Endothelial cell of hepatic sinusoid (primary cell): ENCODE results near the gene GNG5.
"Not testable (repeated sequence)": the region's sequence is repeated elsewhere in the genome, so short reads cannot be mapped to it uniquely, and the experiment has no call there.

Experiments used
- in situ Hi-C: cut with HindIII; loops from 2 replicates; pipeline ENCODE4 v1.10.0; 2017; ENCODE audit warnings: low sequenced_read_pairs

The GNG5 gene

DNA sequence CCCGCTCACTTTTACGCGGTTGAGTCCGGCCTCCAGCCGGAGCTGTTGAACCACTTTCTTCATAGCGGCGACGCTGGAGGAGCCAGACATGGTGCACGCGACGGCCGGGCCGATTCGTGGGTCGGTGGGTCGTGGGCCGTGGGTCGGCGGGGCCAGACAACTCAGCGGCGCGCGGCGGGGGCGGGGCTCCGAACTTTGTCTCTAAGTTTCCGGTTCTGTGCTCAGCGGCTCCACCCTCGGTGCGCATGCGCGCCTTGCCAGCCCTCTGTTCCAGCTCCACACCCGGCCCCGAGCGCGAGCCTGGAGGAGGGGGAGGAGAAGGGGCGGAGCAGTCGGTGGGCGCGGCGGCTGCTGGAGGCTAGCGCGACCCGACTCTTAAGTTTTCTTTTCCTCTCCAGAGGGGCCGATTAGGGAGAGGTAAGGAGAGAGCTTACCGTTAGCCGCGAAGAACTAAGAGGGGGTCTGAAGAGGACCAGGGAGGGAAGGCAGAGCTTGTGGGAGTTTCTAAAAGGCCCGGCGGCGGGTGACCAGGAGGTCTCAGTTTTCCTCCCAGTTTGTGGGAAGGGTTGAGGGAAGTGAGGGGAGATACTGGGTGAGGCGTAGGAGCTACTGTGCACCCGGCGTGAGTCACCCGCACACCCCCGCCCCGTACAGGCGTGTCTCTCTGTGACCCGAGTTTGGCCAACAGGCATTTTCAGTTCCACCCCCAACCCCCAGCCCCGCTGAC, at the start of gene GNG5, which contains the start of gene SPATA1:
TSS of gene GNG5 (minus strand) at position 580 of the 727 bp plus-strand sequence. CDS start at position 90, 490 bp downstream.
TSS of gene SPATA1 (plus strand) at position 385 of the 727 bp plus-strand sequence. CDS start 9,974 bp downstream, outside the sequence.
- in situ Hi-C loops: no loop called here

DNA sequence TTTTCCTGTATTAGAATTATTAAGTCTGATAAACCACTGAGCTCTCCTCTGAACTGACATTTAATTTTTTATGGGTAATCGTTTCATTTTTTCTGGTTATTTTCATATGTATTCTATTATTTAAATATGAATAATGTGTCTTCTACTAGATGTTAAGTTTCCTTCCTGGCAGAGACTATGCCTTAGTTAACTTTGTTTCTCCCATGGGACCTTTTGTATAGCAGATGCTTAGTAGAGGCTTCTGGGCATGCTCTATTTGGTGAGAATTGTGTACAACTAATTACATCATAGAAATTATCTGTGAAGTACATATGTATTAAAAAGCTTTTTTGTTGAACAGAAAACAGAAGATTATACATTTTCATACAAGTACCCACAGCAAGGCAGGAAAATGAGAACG, 44.4 kb upstream of the GNG5 start:
- in situ Hi-C loops: no loop called here

GRCh38 chr1:84541679-84542078, 35.3 kb upstream of the GNG5 start:
- in situ Hi-C loops: no loop called here

DNA sequence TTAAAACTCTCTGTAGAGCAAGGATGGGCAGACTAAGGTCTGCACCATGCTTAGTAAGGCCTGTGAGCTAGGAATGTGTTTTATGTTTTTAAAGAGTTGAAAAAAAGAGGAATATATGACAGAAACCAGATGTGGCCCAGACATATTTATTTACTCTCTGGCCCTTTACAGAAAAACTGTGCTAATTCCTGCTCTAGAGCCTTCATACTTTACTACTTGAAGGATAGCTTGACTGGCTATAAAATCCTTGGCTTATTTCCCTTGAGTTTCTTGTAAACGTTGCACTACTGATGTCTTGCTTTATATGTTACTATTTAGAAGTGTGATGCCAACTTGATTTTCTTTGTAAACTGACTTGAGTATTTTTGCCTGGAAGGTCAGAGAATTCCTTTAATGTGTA, 34.4 kb upstream of the GNG5 start:
- in situ Hi-C loops: no loop called here

DNA sequence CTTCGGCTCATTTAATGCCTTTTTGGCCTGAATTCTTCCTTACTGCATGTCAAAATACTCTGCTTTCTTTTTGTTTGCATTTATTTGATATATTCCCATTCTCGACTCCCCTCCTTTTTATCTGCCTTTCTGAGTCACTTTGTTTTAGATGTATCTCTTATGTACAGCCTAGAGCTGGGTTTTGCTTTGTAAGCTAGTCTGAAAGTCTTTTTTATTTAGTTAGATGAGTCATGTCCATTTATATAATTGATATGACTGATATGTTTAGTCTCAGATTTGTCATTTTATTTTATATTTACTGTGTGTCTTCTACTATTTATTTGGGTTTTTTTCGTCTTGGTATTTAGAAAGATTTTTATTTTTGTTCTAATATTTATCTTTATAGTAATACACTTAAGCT, 33.6 kb upstream of the GNG5 start:
- in situ Hi-C loops: no loop called here

- in situ Hi-C loops: no loop called here
Observed at GRCh38 chr1:84538599-84538998, 32.2 kb upstream of the GNG5 start.

- in situ Hi-C loops: no loop called here
Observed at GRCh38 chr1:84525779-84526178, 19.4 kb upstream of the GNG5 start.

- in situ Hi-C loops: no loop called here
Observed at GRCh38 chr1:84524590-84524989, 18.2 kb upstream of the GNG5 start.

DNA sequence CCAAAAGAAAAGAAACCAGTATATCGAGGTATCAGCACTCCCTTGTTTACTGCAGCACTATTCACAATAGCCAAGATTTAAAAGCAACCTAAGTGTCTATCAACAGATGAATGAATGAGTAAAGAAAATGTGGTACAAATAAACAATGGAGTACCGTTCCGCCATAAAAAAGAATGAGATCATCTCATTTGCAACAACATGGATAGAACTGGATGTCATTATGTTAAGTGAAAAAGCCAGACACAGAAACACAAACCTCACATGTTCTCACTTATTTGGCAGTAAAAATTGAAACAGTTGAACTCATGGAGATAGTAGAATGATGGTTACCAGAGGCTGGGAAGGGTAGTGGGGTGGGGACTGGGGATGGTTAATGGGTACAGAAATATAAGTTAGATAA, 4.3 kb upstream of the GNG5 start:
- in situ Hi-C loops: no loop called here

GRCh38 chr1:84510165-84510564, 3.8 kb upstream of the GNG5 start:
- in situ Hi-C loops: no loop called here

DNA sequence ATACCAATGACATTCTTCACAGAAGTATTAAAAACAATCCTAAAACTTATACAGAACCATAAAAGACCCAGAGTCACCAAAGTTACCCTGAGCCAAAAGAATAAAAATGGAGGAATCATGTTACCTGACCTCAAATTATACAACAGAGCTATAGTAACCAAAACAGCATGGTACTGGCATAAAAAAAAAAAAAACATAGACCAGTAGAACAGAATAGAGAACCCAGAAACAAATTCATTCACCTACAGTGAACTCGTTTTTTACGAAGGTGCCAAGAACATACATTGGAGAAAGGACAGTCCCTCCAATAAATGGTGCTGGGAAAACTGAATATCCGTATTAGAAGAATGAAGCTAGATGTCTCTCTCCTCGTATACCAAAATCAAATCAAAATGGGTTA, 2.6 kb upstream of the GNG5 start:
- in situ Hi-C loops: no loop called here

DNA sequence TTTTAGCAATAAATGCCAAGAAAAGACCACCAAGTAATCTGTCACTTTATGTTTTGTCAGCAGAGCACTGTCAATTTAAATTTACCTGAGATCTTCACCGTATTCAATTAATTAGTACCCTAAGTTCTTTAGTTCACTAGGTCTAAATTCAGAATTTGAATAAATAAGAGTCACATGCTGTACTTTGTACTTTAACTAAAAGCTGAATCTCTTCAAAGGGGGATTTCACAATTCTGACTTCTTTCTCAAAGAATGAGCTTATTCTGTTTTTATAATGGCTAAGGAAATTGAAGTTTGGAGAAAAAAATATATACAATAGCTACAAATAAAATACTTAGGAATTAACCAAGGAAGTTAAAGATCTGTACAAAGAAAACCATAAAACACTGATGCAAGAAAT, 2.1 kb upstream of the GNG5 start:
- in situ Hi-C loops: no loop called here

DNA sequence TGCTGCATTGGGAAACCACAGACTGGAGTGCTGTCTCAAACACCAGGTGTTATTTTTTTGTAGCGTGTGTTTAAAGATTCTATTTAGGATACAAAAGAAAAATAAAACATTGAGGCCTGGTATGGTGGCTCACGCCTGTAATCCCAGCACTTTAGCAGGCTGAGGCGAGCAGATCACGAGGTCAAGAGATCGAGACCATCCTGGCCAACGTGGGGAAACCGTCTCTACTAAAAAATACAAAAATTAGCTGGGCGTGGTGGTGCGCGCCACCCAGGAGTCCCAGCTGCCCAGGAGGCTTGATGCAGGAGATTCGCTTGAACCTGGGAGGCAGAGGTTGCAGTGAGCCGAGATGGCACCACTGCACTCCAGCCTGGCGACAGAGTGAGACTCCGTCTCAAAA, 1.5 kb upstream of the GNG5 start:
- in situ Hi-C loops: not testable (repeated sequence)

- in situ Hi-C loops: no loop called here
Observed at GRCh38 chr1:84506729-84507453, 510 bp upstream of the GNG5 start.

DNA sequence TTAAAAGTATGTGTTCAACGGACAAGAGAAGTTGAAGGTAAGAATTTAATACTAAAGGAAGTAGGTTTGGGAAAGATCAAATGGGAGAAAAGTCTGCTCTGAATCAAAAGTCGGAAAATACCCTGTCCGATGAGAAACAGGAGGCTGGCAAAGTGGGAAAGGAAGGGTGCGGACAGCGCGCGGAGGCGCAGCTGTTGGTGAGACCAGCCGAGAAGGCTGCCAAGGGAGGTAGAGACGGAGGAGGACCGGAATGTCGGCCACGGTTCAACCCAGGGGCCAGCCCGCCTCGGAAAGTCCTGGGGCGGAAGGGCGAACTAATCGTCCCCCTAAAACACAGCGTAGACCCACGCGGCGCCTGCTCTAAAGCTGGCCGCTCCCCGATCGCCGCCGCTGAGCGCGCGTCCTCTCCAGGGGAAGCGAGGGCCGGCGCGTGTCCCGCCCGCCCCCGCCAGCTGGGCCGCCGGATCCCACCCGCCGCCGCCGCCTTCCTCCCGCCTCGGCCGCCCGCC, 834 bp downstream of the GNG5 start:
- in situ Hi-C loops: no loop called here

DNA sequence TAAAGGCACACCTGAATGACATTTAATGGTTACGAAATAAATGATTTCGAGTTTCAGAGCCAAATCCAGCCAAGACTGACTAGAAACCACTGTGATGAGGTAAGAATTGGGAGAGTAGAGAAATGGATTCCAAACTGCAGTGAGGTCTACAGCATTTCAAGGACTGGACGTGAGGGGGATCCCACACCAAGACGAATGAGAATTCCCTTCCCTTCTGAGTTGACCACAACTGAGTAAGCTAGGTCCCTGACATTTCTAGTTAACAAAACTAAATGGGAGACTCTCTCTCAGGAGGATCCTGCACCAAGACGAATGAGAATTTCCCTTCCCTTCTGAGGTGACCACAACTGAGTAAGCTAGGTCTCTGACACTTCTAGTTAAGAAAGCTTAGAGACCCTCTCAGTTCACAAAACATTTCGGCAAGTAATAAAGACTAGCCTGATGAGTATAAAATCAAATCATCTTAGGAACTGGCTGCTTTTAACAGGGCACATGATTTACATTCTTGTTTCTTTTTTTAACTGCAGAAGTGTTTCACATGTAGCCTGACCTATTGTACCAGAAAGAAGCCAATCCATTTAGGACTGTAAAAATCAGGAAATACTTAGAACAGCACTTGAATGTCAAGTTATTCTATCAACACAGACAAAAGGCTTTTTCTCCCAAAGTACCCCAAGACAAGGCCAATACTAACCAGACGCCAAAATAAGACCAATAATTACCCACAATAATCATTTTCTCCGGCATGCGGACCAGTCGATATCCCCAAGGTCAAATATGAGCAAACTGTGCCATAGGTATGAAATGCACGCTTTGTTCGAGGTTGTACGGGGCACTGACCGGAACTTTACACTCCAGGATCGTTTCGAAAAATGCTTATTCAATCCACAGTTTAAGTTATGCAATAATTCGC, 1.5 kb downstream of the GNG5 start:
- in situ Hi-C loops: no loop called here

DNA sequence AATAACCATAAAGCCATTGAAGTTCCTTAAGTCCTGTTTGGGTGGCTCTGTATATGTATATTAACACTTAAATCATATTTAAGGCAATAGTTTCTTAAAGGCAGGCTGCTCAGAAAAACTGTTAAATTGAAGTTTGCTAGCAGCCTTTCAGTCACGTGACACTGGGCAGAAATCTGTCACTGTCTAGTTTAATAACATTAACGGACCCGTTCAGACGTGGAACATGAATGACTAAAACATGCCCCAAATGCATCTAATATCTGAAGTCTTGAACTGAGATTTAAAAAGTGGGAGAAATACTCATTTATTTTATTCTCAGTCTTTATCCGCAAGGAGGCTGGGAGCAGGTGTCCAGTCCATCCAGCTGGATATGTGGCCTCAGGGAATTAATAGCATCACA, 3.5 kb downstream of the GNG5 start:
- in situ Hi-C loops: no loop called here

GRCh38 chr1:84497631-84498275, 8.6 kb downstream of the GNG5 start:
- in situ Hi-C loops: no loop called here

- in situ Hi-C loops: no loop called here
Observed at GRCh38 chr1:84496498-84496897, 9.9 kb downstream of the GNG5 start.

DNA sequence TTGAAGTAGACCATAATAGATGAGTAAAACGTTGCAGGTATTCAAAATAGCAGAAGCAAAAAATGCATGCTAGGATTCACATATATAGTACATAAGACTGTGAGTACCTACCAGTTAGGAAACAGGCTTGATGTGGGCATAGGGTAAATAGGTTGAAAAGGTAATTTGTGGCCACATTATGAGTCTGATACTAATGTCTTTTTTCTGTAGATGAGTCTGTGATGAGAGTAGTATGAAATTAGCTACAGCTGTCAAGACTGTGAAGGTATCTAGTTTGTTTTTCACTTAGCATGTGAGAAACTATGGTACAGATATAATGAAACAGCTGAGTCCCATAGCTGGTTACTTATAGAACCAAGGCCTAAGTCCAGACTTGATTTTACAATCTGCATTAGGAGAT, 12.6 kb downstream of the GNG5 start:
- in situ Hi-C loops: no loop called here

GRCh38 chr1:84492726-84493125, 13.7 kb downstream of the GNG5 start:
- in situ Hi-C loops: no loop called here
